Astrocyte of the cerebellum (primary cell): ENCODE results near the gene AGO3.

ENCODE experiments used
- DNase-seq: peaks from one replicate; pipeline ENCODE4 v3.0.0-alpha.2; 2011; ENCODE audit warnings: low read depth
- H3K4me3 ChIP-seq: 2 replicates; pipeline ENCODE4 v1.5.1; 2011; ENCODE audit warnings: mild to moderate bottlenecking, low read depth, low read length, moderate library complexity
- in situ Hi-C: cut with HindIII; loops from 2 replicates; pipeline ENCODE4 v1.10.0; 2017; ENCODE audit warnings: low sequenced_read_pairs
- TF ChIP-seq, protein P1 (sequence below): IDR thresholded peaks from 2 replicates; pipeline ENCODE4 v1.5.1; 2012; ENCODE audit warnings: low read length, low read depth, moderate library complexity, mild to moderate bottlenecking; ENCODE audit errors: missing control alignments

Gene AGO3

GRCh38 chr1:35932158-35932636 is 1.3 kb downstream of the AGO3 start:
- in situ Hi-C loops: no loop called here
- TF ChIP-seq, protein P1, sequence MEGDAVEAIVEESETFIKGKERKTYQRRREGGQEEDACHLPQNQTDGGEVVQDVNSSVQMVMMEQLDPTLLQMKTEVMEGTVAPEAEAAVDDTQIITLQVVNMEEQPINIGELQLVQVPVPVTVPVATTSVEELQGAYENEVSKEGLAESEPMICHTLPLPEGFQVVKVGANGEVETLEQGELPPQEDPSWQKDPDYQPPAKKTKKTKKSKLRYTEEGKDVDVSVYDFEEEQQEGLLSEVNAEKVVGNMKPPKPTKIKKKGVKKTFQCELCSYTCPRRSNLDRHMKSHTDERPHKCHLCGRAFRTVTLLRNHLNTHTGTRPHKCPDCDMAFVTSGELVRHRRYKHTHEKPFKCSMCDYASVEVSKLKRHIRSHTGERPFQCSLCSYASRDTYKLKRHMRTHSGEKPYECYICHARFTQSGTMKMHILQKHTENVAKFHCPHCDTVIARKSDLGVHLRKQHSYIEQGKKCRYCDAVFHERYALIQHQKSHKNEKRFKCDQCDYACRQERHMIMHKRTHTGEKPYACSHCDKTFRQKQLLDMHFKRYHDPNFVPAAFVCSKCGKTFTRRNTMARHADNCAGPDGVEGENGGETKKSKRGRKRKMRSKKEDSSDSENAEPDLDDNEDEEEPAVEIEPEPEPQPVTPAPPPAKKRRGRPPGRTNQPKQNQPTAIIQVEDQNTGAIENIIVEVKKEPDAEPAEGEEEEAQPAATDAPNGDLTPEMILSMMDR: no peak
- peak overlapping the region; percentile 89 for H3K4me3 ChIP-seq
- DNase-seq: no peak

DNA sequence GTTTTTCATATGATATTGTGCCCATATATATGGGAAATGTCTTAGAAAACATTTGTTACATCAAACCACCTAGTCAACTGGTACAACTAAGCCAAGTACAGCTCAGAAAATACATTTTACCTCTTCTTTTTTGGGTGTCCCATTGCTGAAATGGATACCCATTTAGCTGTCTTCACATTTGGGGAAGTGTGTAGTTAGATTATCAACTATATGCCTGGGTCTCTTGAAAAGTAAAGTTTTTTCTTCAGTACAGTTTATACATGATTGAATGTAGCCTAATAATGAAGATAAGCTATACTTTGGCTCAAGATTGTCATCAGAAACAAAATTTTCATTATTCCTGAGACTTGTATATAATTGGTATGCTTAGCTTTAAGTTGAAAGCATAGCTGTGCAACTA is 2.0 kb downstream of the AGO3 start:
- TF ChIP-seq, protein P1: no peak
- no peak for DNase-seq
- no peak overlapping the region for H3K4me3 ChIP-seq
- in situ Hi-C loops: no loop called here

GRCh38 chr1:35935442-35936388 is 4.8 kb downstream of the AGO3 start:
- in situ Hi-C loops: no loop called here
- peak; percentile 55 for DNase-seq
- no peak overlapping the region for H3K4me3 ChIP-seq
- TF ChIP-seq, protein P1: no peak

- no peak overlapping the region for H3K4me3 ChIP-seq
- in situ Hi-C loops: no loop called here
- no peak for DNase-seq
- TF ChIP-seq, protein P1: no peak
Measured at GRCh38 chr1:35936838-35937237, 5.9 kb downstream of the AGO3 start.

DNA sequence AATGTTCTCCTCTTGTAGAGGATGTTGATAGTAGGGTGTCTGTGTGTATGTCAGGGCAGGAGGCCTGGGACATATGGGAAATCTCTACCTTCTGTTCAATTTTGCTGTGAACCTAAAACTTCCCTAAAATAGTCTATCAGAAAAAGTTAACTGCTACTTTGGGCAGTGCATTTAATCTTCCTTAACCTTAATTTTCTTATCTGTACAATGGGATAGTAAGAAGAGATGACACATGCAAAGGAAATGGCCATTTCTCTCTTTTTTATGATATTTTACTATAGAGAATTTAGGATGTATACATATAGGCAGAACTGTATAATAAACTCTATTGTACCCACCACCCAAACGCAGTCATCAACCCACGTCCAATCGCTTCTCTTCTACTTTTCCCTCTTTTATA is 8.6 kb downstream of the AGO3 start:
- TF ChIP-seq, protein P1: no peak
- DNase-seq: no peak
- in situ Hi-C loops: no loop called here
- no peak overlapping the region for H3K4me3 ChIP-seq

GRCh38 chr1:35945327-35945726 is 14.4 kb downstream of the AGO3 start:
- in situ Hi-C loops: no loop called here
- no peak overlapping the region for H3K4me3 ChIP-seq
- TF ChIP-seq, protein P1: no peak
- no peak for DNase-seq
